DND-41 (cell line): Measurements from ENCODE around the gene EEF1AKMT2.

ENCODE experiments used
- CTCF ChIP-seq: IDR thresholded peaks from 2 replicates; pipeline ENCODE4 v1.5.1; 2012; ENCODE audit warnings: borderline replicate concordance, low read length, moderate library complexity, mild to moderate bottlenecking; ENCODE audit not compliant: poor library complexity, severe bottlenecking; ENCODE audit errors: extremely low read depth
- EZH2 ChIP-seq: IDR thresholded peaks from 3 replicates; pipeline ENCODE4 v1.6.1; 2012; ENCODE audit warnings: borderline replicate concordance, low read depth, mild to moderate bottlenecking, moderate library complexity, low read length, inconsistent platforms; ENCODE audit not compliant: severe bottlenecking

GRCh38 chr10:124717041-124717757 lies 74.5 kb downstream of the EEF1AKMT2 start:
- TF ChIP-seq CTCF (no peak), EZH2 (no peak)
